HFF-Myc (cell line): ENCODE results near the gene PLIN1.
A peak's percentile ranks its signal among the peaks of the same experiment; 100 is the strongest.

Source experiments
- DNase-seq: peaks from one replicate; pipeline ENCODE4 v3.0.0-alpha.2; 2011; ENCODE audit warnings: low read depth; ENCODE audit errors: extremely low read depth
- H3K4me3 ChIP-seq: replicated peaks from 2 replicates; pipeline ENCODE4 v1.5.1; 2011; ENCODE audit warnings: low read depth, mild to moderate bottlenecking, control low read depth, low read length
- TF ChIP-seq, protein P1 (sequence below): IDR thresholded peaks from 2 replicates; pipeline ENCODE4 v1.5.1; 2012; ENCODE audit warnings: mild to moderate bottlenecking, low read depth, low read length, control low read depth; ENCODE audit errors: missing control alignments

PLIN1 gene

GRCh38 chr15:89673165-89673512, 6.0 kb downstream of the PLIN1 start:
- no peak overlapping the region for H3K4me3 ChIP-seq
- TF ChIP-seq, protein P1, sequence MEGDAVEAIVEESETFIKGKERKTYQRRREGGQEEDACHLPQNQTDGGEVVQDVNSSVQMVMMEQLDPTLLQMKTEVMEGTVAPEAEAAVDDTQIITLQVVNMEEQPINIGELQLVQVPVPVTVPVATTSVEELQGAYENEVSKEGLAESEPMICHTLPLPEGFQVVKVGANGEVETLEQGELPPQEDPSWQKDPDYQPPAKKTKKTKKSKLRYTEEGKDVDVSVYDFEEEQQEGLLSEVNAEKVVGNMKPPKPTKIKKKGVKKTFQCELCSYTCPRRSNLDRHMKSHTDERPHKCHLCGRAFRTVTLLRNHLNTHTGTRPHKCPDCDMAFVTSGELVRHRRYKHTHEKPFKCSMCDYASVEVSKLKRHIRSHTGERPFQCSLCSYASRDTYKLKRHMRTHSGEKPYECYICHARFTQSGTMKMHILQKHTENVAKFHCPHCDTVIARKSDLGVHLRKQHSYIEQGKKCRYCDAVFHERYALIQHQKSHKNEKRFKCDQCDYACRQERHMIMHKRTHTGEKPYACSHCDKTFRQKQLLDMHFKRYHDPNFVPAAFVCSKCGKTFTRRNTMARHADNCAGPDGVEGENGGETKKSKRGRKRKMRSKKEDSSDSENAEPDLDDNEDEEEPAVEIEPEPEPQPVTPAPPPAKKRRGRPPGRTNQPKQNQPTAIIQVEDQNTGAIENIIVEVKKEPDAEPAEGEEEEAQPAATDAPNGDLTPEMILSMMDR, result peak; percentile 59
- no peak for DNase-seq

GRCh38 chr15:89672221-89673164, 6.7 kb downstream of the PLIN1 start:
- TF ChIP-seq, protein P1, result no peak
- no peak overlapping the region for H3K4me3 ChIP-seq
- DNase-seq, result no peak

GRCh38 chr15:89671687-89672086, 7.5 kb downstream of the PLIN1 start:
- H3K4me3 ChIP-seq, result no peak overlapping the region
- TF ChIP-seq, protein P1, result no peak
- DNase-seq, result no peak

GRCh38 chr15:89670971-89671560, 8.1 kb downstream of the PLIN1 start:
- TF ChIP-seq, protein P1, result no peak
- DNase-seq, result no peak
- H3K4me3 ChIP-seq, result no peak overlapping the region

DNA sequence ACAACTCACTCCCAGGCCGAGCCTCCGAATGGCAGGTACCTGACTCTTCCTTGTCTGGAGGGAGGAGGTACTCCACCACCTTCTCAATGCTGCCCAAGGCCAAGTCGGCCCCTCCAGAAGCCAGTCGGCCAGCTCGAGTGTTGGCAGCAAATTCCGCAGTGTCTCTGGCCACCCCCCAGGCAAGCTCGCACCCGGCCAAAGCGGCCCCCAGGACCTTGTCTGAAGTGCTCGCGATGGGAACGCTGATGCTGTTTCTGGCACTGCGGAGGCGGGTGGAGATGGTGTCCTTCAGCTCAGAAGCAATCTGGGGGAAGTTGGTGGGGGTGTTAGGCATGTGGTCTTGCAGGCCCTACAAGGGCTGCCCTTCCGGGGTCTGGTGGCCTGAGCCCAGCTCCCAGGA, 9.2 kb downstream of the PLIN1 start:
- DNase-seq, result no peak
- H3K4me3 ChIP-seq, result no peak overlapping the region
- TF ChIP-seq, protein P1, result no peak

- TF ChIP-seq, protein P1, result no peak
- H3K4me3 ChIP-seq, result no peak overlapping the region
- no peak for DNase-seq
Observed at GRCh38 chr15:89669309-89669865, 9.8 kb downstream of the PLIN1 start.
